HG02973 (cell line): Measurements from ENCODE around the gene COX5B.
A peak's percentile ranks its signal among the peaks of the same experiment; 100 is the strongest.
"Not testable (repeated sequence)": the region's sequence is repeated elsewhere in the genome, so short reads cannot be mapped to it uniquely, and the experiment has no call there.

Experiments
- ATAC-seq: cut with Tn5 transposase; IDR thresholded peaks from one replicate; pipeline ENCODE4 v1.9.1; 2021; ENCODE audit warnings: moderate library complexity; ENCODE audit not compliant: unreplicated experiment

Gene COX5B, protein sequence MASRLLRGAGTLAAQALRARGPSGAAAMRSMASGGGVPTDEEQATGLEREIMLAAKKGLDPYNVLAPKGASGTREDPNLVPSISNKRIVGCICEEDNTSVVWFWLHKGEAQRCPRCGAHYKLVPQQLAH

GRCh38 chr2:97645695-97646629 is at the start of gene COX5B:
COX5B (plus strand) TSS chr2:97646062; CDS start chr2:97646087, 25 bp downstream.
- peak; percentile 88 for ATAC-seq

DNA sequence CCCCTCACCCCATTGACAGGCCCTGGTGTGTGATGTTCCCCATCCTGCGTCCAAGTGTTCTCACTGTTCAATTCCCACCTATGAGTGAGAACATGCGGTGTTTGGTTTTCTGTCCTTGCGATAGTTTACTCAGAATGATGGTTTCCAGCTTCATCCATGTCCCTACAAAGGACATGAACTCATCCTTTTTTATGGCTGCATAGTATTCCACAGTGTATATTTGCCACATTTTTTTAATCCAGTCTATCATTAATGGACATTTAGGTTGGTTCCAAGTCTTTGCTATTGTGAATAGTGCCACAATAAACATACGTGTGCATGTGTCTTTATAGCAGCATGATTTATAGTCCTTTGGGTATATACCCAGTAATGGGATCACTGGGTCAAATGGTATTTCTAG is 49.7 kb upstream of the COX5B start:
- not testable (repeated sequence) for ATAC-seq

DNA sequence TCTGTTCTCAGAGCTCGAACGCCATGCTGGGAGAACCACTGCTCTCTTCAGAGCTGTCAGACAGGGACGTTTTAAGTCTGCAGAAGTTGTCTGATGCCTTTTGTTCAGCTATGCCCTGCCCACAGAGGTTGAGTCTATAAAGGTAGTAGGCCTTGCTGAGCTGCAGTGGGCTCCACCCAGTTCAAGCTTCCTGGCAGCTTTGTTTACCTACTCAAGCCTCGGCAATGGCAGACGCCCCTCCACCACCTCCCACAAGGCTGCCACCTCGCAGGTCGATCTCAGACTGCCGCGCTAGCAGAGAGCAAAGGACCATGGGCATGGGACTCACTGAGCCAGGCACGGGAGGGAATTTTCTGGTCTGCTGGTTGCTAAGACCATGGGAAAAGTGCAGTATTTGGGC is 44.3 kb upstream of the COX5B start:
- ATAC-seq, result not testable (repeated sequence)

- not testable (repeated sequence) for ATAC-seq
Measured at GRCh38 chr2:97605109-97605508, 40.8 kb upstream of the COX5B start.

GRCh38 chr2:97605524-97606339 is 40.1 kb upstream of the COX5B start:
- not testable (repeated sequence) for ATAC-seq

GRCh38 chr2:97608745-97609144 is 37.1 kb upstream of the COX5B start:
- not testable (repeated sequence) for ATAC-seq

- not testable (repeated sequence) for ATAC-seq
Measured at GRCh38 chr2:97611895-97612294, 34.0 kb upstream of the COX5B start.

DNA sequence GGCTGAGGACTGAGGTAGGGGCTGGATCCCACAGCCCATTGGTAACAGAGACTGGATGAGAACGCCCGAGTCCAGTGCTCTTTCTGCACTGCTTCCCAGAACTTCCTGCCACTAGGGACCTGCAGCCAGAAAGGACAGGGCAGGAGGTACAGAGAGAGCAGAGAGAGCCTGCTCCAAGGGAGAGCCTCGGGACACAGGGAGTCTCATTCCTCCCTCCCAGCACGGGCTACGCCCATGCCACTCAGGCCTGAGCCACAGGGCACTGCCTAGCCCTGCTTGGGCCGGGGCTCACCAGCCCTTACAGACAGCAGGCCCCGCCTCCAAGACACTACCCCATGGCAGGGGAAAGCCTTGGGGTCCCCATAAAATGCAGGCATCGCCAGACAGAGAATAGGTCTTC is 30.1 kb upstream of the COX5B start:
- ATAC-seq, result not testable (repeated sequence)

DNA sequence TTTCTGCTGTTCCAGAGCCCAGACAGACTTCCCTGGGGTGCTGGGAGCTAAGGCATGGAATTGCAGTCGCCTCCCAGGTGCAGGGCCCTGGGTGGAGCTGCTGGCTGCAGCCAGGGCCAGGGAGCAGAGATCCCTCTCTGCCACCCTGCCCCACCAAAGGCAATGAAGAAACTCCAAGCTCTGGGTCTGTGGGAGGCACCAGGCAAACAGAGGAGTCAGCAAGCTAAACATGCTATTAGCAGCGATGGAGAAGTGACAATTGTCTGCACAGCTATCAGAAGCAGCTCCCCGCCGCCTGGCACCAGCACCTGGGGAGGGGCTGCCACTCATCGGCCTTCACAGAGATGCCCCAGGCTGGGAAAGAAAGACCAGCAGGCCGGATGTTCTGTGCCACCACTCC is 28.0 kb upstream of the COX5B start:
- no peak for ATAC-seq

DNA sequence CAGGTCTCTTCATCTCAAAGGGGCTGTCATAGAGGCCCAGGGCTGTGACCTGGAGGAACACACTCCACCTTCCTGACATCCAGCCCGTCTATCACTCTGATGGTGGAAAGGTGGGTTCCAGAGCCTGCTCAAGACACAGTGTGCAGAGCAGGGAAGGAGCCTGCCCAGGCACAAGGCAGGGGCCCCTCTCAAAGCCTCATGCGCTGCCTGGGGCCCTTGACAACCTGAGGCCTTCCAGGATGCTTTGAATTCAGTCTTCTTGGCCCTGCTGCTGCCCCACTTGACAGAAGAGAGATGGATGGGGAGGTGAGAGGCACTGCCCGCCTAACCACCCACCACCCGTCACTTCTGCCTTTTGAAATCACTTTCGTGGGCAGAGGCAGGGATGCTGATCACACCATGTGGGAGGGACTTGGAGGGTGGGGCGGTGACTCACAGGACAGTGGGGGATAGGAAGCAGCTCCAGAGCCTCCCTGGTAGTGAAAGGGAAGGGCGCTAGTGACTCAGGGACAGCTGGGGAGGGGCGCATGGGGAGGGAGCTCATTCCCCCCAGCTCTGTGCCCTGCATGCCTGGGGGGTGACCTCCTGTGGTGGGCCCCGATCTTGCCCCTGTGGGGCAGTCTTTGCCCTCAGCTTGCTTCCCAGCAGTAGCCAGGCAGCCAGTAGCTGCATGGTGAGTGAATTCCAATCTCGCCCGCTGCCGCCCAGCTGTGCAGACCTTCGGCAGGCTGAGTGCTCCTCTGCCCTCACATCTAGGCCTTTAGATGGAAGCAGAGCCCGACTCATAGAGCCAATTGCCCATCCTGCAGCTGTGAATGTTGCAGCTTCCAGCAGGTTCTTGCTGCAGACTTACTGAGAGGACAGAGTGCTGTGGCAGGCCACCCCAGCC is 26.7 kb upstream of the COX5B start:
- not testable (repeated sequence) for ATAC-seq

DNA sequence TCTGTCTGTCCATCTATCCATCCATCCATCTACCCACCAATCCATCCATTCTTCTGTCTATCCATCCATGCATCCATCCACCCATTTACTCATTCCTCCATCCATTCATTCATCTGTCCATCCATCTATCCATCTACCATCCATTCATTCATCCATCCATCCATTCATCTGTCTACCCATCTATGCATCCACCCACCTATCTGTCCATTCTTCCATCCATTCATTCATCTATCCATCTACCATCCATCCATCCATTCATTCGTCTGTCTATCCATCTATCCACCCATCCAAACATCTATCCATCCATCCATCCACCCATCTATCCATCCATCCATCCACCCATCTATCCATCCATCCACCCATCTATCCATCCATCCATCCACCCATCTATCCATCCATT is 25.4 kb upstream of the COX5B start:
- ATAC-seq, result not testable (repeated sequence)

DNA sequence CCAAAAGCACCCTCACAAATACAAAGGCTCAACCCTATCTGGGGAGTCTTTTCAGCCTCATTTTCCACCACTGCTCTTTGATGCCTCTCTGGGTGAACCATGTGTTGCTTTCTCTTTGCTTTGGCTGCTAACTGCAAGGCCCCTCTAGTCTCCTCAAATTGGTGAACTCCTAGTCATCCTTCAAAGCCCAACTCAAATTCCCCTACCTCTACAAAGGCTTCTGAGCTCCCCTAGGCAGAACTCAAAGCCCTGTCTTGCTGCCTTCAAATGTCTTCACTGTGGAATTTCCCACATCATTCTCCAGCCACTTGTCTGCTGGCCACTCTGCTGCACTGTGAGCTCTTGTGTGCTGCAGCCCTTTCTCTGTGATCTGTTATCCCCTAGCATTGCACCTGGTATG is 22.9 kb upstream of the COX5B start:
- ATAC-seq, result not testable (repeated sequence)

DNA sequence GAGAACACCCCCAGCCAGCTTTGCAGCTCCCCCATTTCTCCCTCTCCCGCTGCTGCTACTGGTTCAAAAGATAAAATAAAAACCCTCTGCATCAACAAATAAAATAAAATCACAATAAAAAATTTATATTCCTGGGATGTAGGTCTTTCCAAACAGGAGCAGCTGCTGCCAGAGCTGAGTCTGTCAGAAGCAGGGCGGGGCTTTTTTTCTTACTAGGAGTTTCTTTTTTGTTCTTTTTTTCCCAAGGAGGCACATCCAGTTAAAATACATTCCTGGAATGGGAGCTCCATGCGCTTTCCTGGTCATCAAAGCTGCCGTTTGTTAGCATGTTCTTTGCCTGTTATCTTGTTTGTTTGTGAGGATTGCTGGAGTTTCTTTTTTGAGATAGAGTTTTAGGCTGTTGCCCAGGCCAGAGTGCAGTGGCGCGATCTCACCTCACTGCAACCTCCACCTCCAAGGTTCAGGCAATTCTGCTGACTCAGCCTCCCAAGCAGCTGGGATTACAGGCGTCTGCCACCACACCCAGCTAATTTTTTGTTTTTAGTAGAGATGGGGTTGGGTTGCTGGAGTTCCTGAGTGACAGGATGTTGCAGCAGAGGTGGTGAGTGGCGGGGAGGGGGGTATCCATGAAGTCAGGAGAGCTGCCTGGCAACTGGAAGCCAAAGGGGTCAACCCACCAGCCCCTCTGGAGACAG is 20.4 kb upstream of the COX5B start:
- ATAC-seq, result not testable (repeated sequence)

GRCh38 chr2:97626049-97626430 is 19.8 kb upstream of the COX5B start:
- ATAC-seq, result not testable (repeated sequence)

- ATAC-seq, result no peak
Measured at GRCh38 chr2:97644023-97644717, 1.7 kb upstream of the COX5B start.

DNA sequence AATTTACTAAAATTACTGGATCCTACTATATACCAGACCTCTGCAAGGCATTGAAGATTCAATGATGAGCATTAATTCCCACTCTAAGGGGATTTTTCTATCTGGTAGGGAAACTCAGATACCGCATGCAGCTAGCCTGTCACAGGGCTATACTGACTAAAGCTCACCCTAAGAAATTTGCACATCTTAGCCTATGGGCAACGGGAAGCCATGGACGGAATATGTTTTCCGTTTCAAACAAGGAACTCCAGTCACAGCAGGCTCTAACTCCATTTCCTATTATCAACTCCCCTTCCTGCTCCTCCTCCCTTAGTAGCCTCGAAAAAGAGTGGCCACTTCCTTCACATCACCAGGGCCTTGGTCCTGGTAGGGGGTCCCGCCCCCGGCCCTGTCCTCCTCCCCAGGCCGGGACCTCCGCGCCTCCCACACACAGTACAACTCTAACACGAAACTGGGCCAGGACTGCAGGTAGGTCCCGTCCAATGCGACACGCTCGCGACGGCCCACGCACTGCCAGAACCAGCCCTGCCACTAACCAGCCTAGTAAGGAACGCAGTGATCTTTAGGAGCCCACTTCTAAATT is 659 bp upstream of the COX5B start:
- peak; percentile 16 for ATAC-seq

- ATAC-seq, result no peak
Measured at GRCh38 chr2:97646977-97647376, 1.1 kb downstream of the COX5B start.

- no peak for ATAC-seq
Measured at GRCh38 chr2:97651114-97651513, 5.3 kb downstream of the COX5B start.

- no peak for ATAC-seq
Measured at GRCh38 chr2:97653473-97653872, 7.6 kb downstream of the COX5B start.
